ENCODE data around the gene COL11A2.

- TF ChIP-seq, protein P1, sequence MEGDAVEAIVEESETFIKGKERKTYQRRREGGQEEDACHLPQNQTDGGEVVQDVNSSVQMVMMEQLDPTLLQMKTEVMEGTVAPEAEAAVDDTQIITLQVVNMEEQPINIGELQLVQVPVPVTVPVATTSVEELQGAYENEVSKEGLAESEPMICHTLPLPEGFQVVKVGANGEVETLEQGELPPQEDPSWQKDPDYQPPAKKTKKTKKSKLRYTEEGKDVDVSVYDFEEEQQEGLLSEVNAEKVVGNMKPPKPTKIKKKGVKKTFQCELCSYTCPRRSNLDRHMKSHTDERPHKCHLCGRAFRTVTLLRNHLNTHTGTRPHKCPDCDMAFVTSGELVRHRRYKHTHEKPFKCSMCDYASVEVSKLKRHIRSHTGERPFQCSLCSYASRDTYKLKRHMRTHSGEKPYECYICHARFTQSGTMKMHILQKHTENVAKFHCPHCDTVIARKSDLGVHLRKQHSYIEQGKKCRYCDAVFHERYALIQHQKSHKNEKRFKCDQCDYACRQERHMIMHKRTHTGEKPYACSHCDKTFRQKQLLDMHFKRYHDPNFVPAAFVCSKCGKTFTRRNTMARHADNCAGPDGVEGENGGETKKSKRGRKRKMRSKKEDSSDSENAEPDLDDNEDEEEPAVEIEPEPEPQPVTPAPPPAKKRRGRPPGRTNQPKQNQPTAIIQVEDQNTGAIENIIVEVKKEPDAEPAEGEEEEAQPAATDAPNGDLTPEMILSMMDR (IDR thresholded peaks at IDR 0.05) = no peak
- TF ChIP-seq EZH2phosphoT487 (IDR thresholded peaks at IDR 0.05; ENCODE audit: borderline replicate concordance, low read depth) = no peak
- no peak for TF ChIP-seq FOSL2 (IDR thresholded peaks at IDR 0.05; ENCODE audit: borderline replicate concordance, low read depth)
- no peak for TF ChIP-seq YY1 (IDR thresholded peaks at IDR 0.05; ENCODE audit: low read depth)
- no peak for TF ChIP-seq GATA2 (CRISPR knock-in tag; IDR thresholded peaks at IDR 0.05)
- no peak for TF ChIP-seq NFIC (IDR thresholded peaks at IDR 0.05; ENCODE audit: borderline replicate concordance)
- no peak for TF ChIP-seq JUND (IDR thresholded peaks at IDR 0.05)
- TF ChIP-seq TEAD4 (IDR thresholded peaks at IDR 0.05; ENCODE audit: borderline replicate concordance, insufficient read depth) = no peak
- TF ChIP-seq, protein P2, sequence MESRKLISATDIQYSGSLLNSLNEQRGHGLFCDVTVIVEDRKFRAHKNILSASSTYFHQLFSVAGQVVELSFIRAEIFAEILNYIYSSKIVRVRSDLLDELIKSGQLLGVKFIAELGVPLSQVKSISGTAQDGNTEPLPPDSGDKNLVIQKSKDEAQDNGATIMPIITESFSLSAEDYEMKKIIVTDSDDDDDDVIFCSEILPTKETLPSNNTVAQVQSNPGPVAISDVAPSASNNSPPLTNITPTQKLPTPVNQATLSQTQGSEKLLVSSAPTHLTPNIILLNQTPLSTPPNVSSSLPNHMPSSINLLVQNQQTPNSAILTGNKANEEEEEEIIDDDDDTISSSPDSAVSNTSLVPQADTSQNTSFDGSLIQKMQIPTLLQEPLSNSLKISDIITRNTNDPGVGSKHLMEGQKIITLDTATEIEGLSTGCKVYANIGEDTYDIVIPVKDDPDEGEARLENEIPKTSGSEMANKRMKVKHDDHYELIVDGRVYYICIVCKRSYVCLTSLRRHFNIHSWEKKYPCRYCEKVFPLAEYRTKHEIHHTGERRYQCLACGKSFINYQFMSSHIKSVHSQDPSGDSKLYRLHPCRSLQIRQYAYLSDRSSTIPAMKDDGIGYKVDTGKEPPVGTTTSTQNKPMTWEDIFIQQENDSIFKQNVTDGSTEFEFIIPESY (IDR thresholded peaks at IDR 0.05; ENCODE audit: borderline replicate concordance, low read depth) = no peak
Observed at GRCh38 chr6:33143113-33143770, 49.0 kb downstream of the COL11A2 start.

Measured in SK-N-SH (cell line).